Measurements from ENCODE around the gene DNM1.

DNA sequence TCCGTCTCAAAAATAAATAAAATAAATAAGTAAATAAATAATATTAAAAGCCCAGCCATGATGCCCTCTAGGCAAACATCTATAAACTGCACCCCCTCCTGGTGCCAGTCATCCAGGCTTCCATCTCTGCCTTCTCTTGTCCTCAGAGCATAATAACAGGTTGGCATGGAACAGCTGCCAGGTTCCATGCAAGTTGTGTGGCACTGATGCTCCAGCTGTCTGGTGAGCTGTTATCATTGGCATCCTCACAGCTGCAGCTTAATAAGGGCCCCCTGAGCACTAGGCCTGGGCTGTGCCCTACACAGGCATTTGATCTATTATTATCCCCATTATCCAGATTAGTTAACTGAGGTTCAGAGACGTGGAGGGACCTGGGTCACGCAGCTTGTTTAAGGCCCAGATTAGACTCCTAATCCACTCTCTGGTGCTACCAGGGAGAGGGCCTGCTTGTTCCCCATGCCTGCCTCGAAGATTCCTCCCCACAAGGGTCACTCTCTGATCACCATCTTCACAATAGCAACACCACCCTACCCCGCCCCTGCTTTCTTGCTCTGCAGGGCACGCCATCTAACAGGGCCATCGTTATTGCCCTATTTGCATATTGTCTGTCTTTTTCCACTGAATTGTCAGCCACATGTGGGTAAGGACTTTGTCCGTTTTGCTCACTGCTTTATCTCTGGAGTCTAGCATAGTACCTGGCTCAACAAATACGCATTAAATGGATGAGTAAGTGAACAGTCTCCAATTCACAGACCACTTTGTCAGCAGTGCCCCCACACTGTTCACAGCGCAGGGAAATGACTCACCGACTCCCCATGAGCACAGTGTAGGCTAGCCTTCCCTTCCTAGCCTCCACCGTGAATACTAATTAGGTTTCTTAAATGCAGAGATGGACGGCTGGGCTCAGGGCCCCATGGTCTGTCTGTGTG, 1.5 kb upstream of the DNM1 start:
- TF ChIP-seq CTCF (IDR thresholded peaks at IDR 0.05): no peak
- no peak for TF ChIP-seq POLR2A (IDR thresholded peaks at IDR 0.05)
